Spleen (tissue), 11 donors: Measurements from ENCODE around the gene DNAJC10. TPM values are rescaled to one million over a fixed set of nuclear protein-coding genes. Genes with fewer than 3 reads are reported as not detected.

Experiments used
- DNase-seq: peaks from one replicate; pipeline ENCODE4 v3.0.0-alpha.2; 2020
- H3K27ac ChIP-seq, 8 donors: fragments of 200-600 bp; sonication (generic) in 7 of 8; 1 replicate in 4 of 8; 2 replicates in 4 of 8; pipeline versions ENCODE4 v1.5.0 to v1.8.0; 2016 to 2021; ENCODE audit warnings: inconsistent platforms in 4 of 8, mild to moderate bottlenecking in 4 of 8, moderate library complexity in 1 of 8
- H3K27me3 ChIP-seq, 7 donors: fragments of 200-600 bp; sonication (generic) in 6 of 7; replicated peaks in 1 of 7; 1 replicate in 4 of 7; 2 replicates in 3 of 7; pipeline versions ENCODE4 v1.5.0 to v1.8.0; 2016 to 2021; ENCODE audit warnings: inconsistent platforms in 3 of 7, mild to moderate bottlenecking in 1 of 7
- H3K36me3 ChIP-seq, 6 donors: fragments of 200-600 bp; sonication (generic) in 5 of 6; 1 replicate in 4 of 6; 2 replicates in 2 of 6; pipeline versions ENCODE4 v1.5.0 to v1.8.0; 2016 to 2021; ENCODE audit warnings: inconsistent platforms in 2 of 6
- H3K4me1 ChIP-seq, 6 donors: fragments of 200-600 bp; sonication (generic) in 5 of 6; 1 replicate in 3 of 6; 2 replicates in 3 of 6; pipeline versions ENCODE4 v1.5.0 to v1.8.0; 2016 to 2021; ENCODE audit warnings: inconsistent platforms in 3 of 6
- H3K4me3 ChIP-seq, 8 donors: fragments of 200-600 bp; sonication (generic) in 7 of 8; 1 replicate in 4 of 8; 2 replicates in 4 of 8; pipeline versions ENCODE4 v1.5.0 to v1.8.0; 2016 to 2021; ENCODE audit warnings: inconsistent platforms in 4 of 8, mild to moderate bottlenecking in 4 of 8, moderate library complexity in 2 of 8
- H3K9me3 ChIP-seq, 8 donors: fragments of 200-600 bp; sonication (generic) in 7 of 8; 1 replicate in 4 of 8; 2 replicates in 4 of 8; pipeline versions ENCODE4 v1.5.0 to v1.8.0; 2016 to 2021; ENCODE audit warnings: inconsistent platforms in 4 of 8
- POLR2A ChIP-seq, 3 donors: fragments of 450-650 bp; IDR thresholded peaks; one replicate each; pipeline ENCODE4 v1.5.1; 2017; ENCODE audit warnings: antibody characterized with exemption in 3 of 3, mild to moderate bottlenecking in 1 of 3
- POLR2AphosphoS5 ChIP-seq, 3 donors: sonication (generic); formaldehyde crosslinking; IDR thresholded peaks; one replicate each; pipeline ENCODE4 v1.5.1; 2017; ENCODE audit warnings: antibody characterized with exemption in 3 of 3
- whole genome bisulfite sequencing, 5 donors: extraction: QIAGEN DNeasy Blood & Tissue Kit in 3 of 5; methylation state at CpG; one replicate each; pipeline versions ENCODE4 v1.1.5 to v1.1.7; 2013 to 2018; 5-methylcytosine and 5-hydroxymethylcytosine counted together
- intact Hi-C: fragments of 100-400 bp; cut with DNase I; formaldehyde crosslinking; loops from one replicate; pipeline ENCODE4 v1.15.0; 2023; ENCODE audit warnings: low total_unique reads
- polyA plus RNA-seq, 3 donors: library from polyadenylated mRNA; stranded (reverse); fragments of 200-250 nt; gene quantifications; one replicate each; pipeline ENCODE4 v1.2.1, GENCODE V29; 2013
- total RNA-seq, 7 donors: library from RNA; depleted of rRNA in 3 of 7; stranded (reverse); fragments of >200 nt in 3 of 7; fragmentation: NEBNext Ultra II Directional in 4 of 7; extraction: Animal tissue kit (Norgen Biotek cat#: 25700) in 4 of 7; gene quantifications; one replicate each; pipeline versions ENCODE4 v1.1.0 to v1.2.1, GENCODE V29; 2016 to 2021
- TF ChIP-seq, protein P1 (sequence below), 11 experiments: fragments of 200-600 bp in 7 of 11; fragments of 450-650 bp in 4 of 11; sonication (generic) in 4 of 11; IDR thresholded peaks in 8 of 11; conservative IDR thresholded peaks in 3 of 11; 1 replicate in 7 of 11; 2 replicates in 4 of 11; pipeline versions ENCODE4 v1.4.0 to v1.8.0; 2016 to 2021; ENCODE audit warnings: antibody characterized with exemption in 11 of 11, inconsistent platforms in 4 of 11, mild to moderate bottlenecking in 1 of 11
- donor health status: healthy with polysubstance abuse.
- donor health status: DM: no; HTN: no; CAD: no; lungs with moderate emphysema.
- donor health status: DM: no; HTN: no; CAD: no.
- donor health status: Bipolar disorder and iron deficiency.
- donor health status: healthy.
- donor health status: DM: no; HTN: no; CAD: no.
- donor health status: DM: yes; HTN: yes; CAD: no.

The DNAJC10 gene
- total and polyA plus RNA-seq, 10 donors: 25.7 to 108 (median 72.1) TPM

DNA sequence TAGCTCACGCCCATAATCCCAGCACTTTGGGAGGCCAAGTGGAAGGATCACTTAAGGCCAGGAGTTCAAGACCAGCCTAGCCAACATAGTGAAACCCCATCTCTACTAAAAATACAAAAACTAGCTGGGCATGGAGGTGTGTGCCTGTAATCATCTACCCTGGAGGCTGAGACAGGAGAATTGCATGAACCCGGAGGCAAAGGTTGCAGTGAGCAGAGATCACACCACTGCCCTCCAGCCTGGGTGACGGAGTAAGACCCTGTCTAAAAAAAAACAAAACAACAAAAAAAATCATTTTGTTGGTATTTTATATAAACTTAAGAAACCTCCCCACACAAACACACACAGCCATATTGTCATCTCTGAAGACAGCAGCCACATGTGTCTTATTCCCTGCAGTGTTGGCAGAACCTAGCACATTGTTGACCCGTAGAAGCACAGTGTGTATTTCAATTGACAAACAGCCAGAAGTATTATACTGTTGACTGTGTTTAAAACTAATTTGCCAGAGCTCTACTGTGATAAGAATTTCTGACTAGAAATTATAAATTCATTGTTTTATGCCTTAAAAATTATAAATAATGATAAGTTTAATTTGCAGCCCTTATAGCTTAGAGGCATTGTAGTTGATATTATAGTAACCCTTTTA, 68.1 kb downstream of the DNAJC10 start:
- Histone ChIP-seq H3K9me3 (peaks cover 0 to 10% (median 4%) of the 10 kb centered on the region in 8 donors), H3K36me3 (peaks cover 2 to 25% (median 10%) of the 10 kb centered on the region in 6 donors), H3K27ac (no peak overlapping the region), H3K4me1 (no peaks in the 10 kb centered on the region), H3K27me3 (no peaks in the 10 kb centered on the region), H3K4me3 (no peak overlapping the region)
- intact Hi-C loops: no loop called here
- TF ChIP-seq POLR2A (IDR thresholded peaks at IDR 0.05): no peak
- no peak for TF ChIP-seq POLR2AphosphoS5 (IDR thresholded peaks at IDR 0.05)
- TF ChIP-seq, protein P1, sequence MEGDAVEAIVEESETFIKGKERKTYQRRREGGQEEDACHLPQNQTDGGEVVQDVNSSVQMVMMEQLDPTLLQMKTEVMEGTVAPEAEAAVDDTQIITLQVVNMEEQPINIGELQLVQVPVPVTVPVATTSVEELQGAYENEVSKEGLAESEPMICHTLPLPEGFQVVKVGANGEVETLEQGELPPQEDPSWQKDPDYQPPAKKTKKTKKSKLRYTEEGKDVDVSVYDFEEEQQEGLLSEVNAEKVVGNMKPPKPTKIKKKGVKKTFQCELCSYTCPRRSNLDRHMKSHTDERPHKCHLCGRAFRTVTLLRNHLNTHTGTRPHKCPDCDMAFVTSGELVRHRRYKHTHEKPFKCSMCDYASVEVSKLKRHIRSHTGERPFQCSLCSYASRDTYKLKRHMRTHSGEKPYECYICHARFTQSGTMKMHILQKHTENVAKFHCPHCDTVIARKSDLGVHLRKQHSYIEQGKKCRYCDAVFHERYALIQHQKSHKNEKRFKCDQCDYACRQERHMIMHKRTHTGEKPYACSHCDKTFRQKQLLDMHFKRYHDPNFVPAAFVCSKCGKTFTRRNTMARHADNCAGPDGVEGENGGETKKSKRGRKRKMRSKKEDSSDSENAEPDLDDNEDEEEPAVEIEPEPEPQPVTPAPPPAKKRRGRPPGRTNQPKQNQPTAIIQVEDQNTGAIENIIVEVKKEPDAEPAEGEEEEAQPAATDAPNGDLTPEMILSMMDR (IDR thresholded peaks at IDR 0.05 in 8 of 11, conservative IDR thresholded peaks at IDR 0.05 in 3 of 11): no peak
- whole genome bisulfite sequencing, 5 donors: 93 to 99% (median 96%) methylated on average over 4 of the region's 4 CpGs
- no peak for DNase-seq

DNA sequence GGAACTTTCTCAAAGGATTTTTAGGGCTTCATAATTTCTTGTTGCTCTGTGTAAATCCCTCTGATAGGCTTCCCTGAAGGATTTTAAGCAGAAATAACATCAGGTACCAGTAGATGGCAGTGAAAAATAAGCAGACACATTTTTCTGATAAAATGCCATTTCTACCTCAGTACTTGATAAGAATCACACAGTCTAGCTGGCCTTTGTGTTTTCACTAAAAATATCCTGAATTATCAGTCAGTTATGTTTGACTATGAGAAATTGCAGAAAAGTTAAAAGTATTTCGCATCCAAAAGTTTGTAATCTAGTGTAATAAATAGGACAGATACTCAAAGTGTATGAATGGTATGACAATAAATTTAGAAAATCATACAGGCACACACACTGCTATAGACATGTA, 68.7 kb downstream of the DNAJC10 start:
- TF ChIP-seq, protein P1 (IDR thresholded peaks at IDR 0.05 in 8 of 11, conservative IDR thresholded peaks at IDR 0.05 in 3 of 11): peak in 6 of 11 experiments; percentile 18 to 44 (median 32)
- TF ChIP-seq POLR2AphosphoS5 (IDR thresholded peaks at IDR 0.05): no peak
- Histone ChIP-seq H3K27me3 (no peaks in the 10 kb centered on the region), H3K9me3 (peaks cover 0 to 10% (median 4%) of the 10 kb centered on the region in 8 donors), H3K4me1 (no peaks in the 10 kb centered on the region), H3K4me3 (no peak overlapping the region), H3K36me3 (peaks cover 2 to 19% (median 10%) of the 10 kb centered on the region in 6 donors), H3K27ac (no peak overlapping the region)
- DNase-seq: no peak
- 86 to 98% (median 93%) methylated on average over 1 of the region's 1 CpG for WGBS, 5 donors
- intact Hi-C loops: no loop called here

DNA sequence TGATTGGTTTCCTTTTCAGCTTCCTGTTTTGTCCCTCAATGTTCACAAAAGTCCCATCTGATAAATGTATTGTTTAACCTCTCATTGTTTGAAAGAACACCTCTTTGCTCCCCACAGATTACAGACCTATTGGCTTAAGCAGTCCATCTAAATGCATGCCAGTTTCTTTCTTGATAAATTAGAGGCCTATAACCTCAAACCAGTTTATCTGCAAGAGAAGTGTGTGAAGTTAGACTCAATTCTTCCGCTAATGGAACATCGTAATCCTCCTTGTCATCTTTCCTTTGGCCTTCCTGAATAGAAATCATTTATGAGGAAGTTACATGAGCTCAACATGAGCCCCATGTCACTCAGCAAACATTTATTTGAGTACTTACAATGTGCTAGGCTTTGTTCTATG, 76.4 kb downstream of the DNAJC10 start:
- no peaks in the 10 kb centered on the region for H3K36me3 ChIP-seq
- DNase-seq: no peak
- intact Hi-C loops: no loop called here
- TF ChIP-seq, protein P1 (IDR thresholded peaks at IDR 0.05 in 8 of 11, conservative IDR thresholded peaks at IDR 0.05 in 3 of 11): no peak
- TF ChIP-seq POLR2AphosphoS5 (IDR thresholded peaks at IDR 0.05): no peak
- TF ChIP-seq POLR2A (IDR thresholded peaks at IDR 0.05): no peak
- 66 to 73% (median 71%) methylated on average over 2 of the region's 2 CpGs for WGBS, 5 donors
- no peak overlapping the region for H3K27ac ChIP-seq
- H3K4me1 ChIP-seq: no peaks in the 10 kb centered on the region
- no peak overlapping the region for H3K4me3 ChIP-seq
- H3K9me3 ChIP-seq: no peaks in the 10 kb centered on the region
- H3K27me3 ChIP-seq: peaks cover 0 to 8% (median 0%) of the 10 kb centered on the region in 7 donors

DNA sequence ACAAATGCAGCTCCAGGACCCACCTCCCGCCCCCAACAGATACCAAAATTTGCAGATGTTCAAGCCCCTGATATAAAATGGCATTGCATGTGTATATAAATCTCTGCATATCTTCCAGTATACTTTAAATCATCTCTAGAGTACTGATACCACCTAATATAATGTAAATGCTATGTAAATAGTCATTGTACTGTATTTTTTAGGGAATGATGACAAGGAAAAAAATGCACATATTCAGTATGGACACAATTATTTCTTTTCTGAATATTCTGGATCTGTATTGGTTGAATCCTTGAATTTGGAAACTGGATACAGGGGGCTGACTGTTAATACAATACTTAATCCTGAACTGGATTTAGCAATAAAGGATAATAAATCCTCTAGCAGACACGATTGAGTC, 82.7 kb downstream of the DNAJC10 start:
- no peaks in the 10 kb centered on the region for H3K9me3 ChIP-seq
- no peaks in the 10 kb centered on the region for H3K4me1 ChIP-seq
- H3K27ac ChIP-seq: no peak overlapping the region
- TF ChIP-seq POLR2A (IDR thresholded peaks at IDR 0.05) (no peak), POLR2AphosphoS5 (IDR thresholded peaks at IDR 0.05) (no peak)
- TF ChIP-seq, protein P1 (IDR thresholded peaks at IDR 0.05 in 8 of 11, conservative IDR thresholded peaks at IDR 0.05 in 3 of 11): no peak
- H3K36me3 ChIP-seq: no peaks in the 10 kb centered on the region
- intact Hi-C loops: no loop called here
- no peak for DNase-seq
- peaks cover 0 to 17% (median 0%) of the 10 kb centered on the region in 7 donors for H3K27me3 ChIP-seq
- H3K4me3 ChIP-seq: no peak overlapping the region
- WGBS, 5 donors: 77 to 95% (median 84%) methylated on average over 2 of the region's 2 CpGs
